Measurements from ENCODE around the gene PCLO. TPM values are rescaled to one million over a fixed set of nuclear protein-coding genes. Genes with fewer than 3 reads are reported as not detected.
"Not testable (repeated sequence)": the region's sequence is repeated elsewhere in the genome, so short reads cannot be mapped to it uniquely, and the experiment has no call there.

PCLO gene
- total RNA-seq, 1 experiment from 2014 or later = 2.3 TPM

GRCh38 chr7:83105063-83105462 is 57.6 kb downstream of the PCLO start:
- Mint-ChIP-seq H3K9me3 (ENCODE audit: unreplicated experiment) (no peaks in the 10 kb centered on the region), H3K27me3 (ENCODE audit: insufficient read depth, unreplicated experiment) (no peaks in the 10 kb centered on the region), H3K4me3 (ENCODE audit: unreplicated experiment) (no peak overlapping the region), H3K27ac (ENCODE audit: low read depth, unreplicated experiment) (no peak overlapping the region), H3K36me3 (ENCODE audit: insufficient read depth, unreplicated experiment) (no peaks in the 10 kb centered on the region), H3K4me1 (ENCODE audit: insufficient read depth, unreplicated experiment) (no peaks in the 10 kb centered on the region)
- no peak for DNase-seq (ENCODE audit: unreplicated experiment)
- intact Hi-C loops (cut with micrococcal nuclease) = no loop called here
- POLR2A ChIA-PET = no interaction called here
- no TSS peak for BruUV-seq (replicated peaks)
- CTCF ChIA-PET = interaction anchor here (0.9 kb wide), 1 partner anchor 19 kb away, joined by 3 read pairs; no protein-coding TSS in a partner anchor
- TF ChIP-seq, protein P1, sequence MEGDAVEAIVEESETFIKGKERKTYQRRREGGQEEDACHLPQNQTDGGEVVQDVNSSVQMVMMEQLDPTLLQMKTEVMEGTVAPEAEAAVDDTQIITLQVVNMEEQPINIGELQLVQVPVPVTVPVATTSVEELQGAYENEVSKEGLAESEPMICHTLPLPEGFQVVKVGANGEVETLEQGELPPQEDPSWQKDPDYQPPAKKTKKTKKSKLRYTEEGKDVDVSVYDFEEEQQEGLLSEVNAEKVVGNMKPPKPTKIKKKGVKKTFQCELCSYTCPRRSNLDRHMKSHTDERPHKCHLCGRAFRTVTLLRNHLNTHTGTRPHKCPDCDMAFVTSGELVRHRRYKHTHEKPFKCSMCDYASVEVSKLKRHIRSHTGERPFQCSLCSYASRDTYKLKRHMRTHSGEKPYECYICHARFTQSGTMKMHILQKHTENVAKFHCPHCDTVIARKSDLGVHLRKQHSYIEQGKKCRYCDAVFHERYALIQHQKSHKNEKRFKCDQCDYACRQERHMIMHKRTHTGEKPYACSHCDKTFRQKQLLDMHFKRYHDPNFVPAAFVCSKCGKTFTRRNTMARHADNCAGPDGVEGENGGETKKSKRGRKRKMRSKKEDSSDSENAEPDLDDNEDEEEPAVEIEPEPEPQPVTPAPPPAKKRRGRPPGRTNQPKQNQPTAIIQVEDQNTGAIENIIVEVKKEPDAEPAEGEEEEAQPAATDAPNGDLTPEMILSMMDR (IDR thresholded peaks at IDR 0.05; ENCODE audit: unreplicated experiment) = no peak

- Mint-ChIP-seq H3K9me3 (ENCODE audit: unreplicated experiment) (no peaks in the 10 kb centered on the region), H3K27me3 (ENCODE audit: insufficient read depth, unreplicated experiment) (no peaks in the 10 kb centered on the region), H3K4me1 (ENCODE audit: insufficient read depth, unreplicated experiment) (no peaks in the 10 kb centered on the region), H3K27ac (ENCODE audit: low read depth, unreplicated experiment) (no peak overlapping the region), H3K4me3 (ENCODE audit: unreplicated experiment) (no peak overlapping the region), H3K36me3 (ENCODE audit: insufficient read depth, unreplicated experiment) (no peaks in the 10 kb centered on the region)
- BruUV-seq (replicated peaks) = no TSS peak
- ChIA-PET CTCF (interaction anchor here (0.7 kb wide), 1 partner anchor 20 kb away, joined by 3 read pairs; no protein-coding TSS in a partner anchor), POLR2A (interaction anchor here (0.7 kb wide), 1 partner anchor 1094 kb away, joined by 3 read pairs; no protein-coding TSS in a partner anchor)
- no peak for DNase-seq (ENCODE audit: unreplicated experiment)
- TF ChIP-seq, protein P1 (IDR thresholded peaks at IDR 0.05; ENCODE audit: unreplicated experiment) = no peak
- intact Hi-C loops (cut with micrococcal nuclease) = no loop called here
Measured at GRCh38 chr7:83101530-83101929, 61.2 kb downstream of the PCLO start.

DNA sequence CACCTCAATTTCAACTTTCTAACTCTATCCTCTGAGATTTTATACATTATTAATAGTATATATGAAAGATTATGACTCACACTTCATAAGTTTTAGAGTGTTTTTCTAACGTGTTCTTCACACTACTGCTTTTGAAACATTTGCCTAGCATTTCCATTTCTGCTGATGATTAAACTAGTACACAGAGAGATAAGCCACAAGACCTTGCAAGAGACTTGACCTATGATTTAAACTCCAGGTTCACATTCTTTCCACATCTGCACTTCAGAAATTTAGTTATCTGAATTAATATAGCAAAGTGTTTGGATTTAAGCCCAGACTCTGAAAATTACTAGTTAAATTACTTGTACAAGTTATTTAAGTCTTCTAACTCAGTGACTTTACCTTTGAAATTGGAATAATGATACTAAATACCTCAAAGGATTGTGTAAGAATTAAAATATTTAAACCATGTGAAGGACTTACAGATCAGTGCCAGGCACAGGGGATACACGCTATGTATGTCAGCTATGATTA is 66.6 kb downstream of the PCLO start:
- ChIA-PET CTCF (no interaction called here), POLR2A (no interaction called here)
- intact Hi-C loops (cut with micrococcal nuclease) = no loop called here
- H3K36me3 Mint-ChIP-seq (ENCODE audit: insufficient read depth, unreplicated experiment) = peaks cover 7% of the 10 kb centered on the region
- DNase-seq (ENCODE audit: unreplicated experiment) = no peak
- TF ChIP-seq, protein P1 (IDR thresholded peaks at IDR 0.05; ENCODE audit: unreplicated experiment) = no peak
- no peak overlapping the region for H3K27ac Mint-ChIP-seq (ENCODE audit: low read depth, unreplicated experiment)
- BruUV-seq (replicated peaks) = no TSS peak
- H3K4me3 Mint-ChIP-seq (ENCODE audit: unreplicated experiment) = no peak overlapping the region
- no peaks in the 10 kb centered on the region for H3K9me3 Mint-ChIP-seq (ENCODE audit: unreplicated experiment)
- no peaks in the 10 kb centered on the region for H3K27me3 Mint-ChIP-seq (ENCODE audit: insufficient read depth, unreplicated experiment)
- H3K4me1 Mint-ChIP-seq (ENCODE audit: insufficient read depth, unreplicated experiment) = no peaks in the 10 kb centered on the region

GRCh38 chr7:83085299-83085698 is 77.4 kb downstream of the PCLO start:
- no peak for DNase-seq (ENCODE audit: unreplicated experiment)
- no TSS peak for BruUV-seq (replicated peaks)
- Mint-ChIP-seq H3K27ac (ENCODE audit: low read depth, unreplicated experiment) (no peak overlapping the region), H3K9me3 (ENCODE audit: unreplicated experiment) (no peaks in the 10 kb centered on the region), H3K4me1 (ENCODE audit: insufficient read depth, unreplicated experiment) (no peaks in the 10 kb centered on the region), H3K4me3 (ENCODE audit: unreplicated experiment) (no peak overlapping the region), H3K36me3 (ENCODE audit: insufficient read depth, unreplicated experiment) (no peaks in the 10 kb centered on the region), H3K27me3 (ENCODE audit: insufficient read depth, unreplicated experiment) (no peaks in the 10 kb centered on the region)
- ChIA-PET POLR2A (no interaction called here), CTCF (no interaction called here)
- TF ChIP-seq, protein P1 (IDR thresholded peaks at IDR 0.05; ENCODE audit: unreplicated experiment) = no peak
- intact Hi-C loops (cut with micrococcal nuclease) = no loop called here

- not testable (repeated sequence) for BruUV-seq (replicated peaks); H3K4me3 Mint-ChIP-seq (ENCODE audit: unreplicated experiment); H3K9me3 Mint-ChIP-seq (ENCODE audit: unreplicated experiment); H3K4me1 Mint-ChIP-seq (ENCODE audit: insufficient read depth, unreplicated experiment); H3K27ac Mint-ChIP-seq (ENCODE audit: low read depth, unreplicated experiment); H3K27me3 Mint-ChIP-seq (ENCODE audit: insufficient read depth, unreplicated experiment); H3K36me3 Mint-ChIP-seq (ENCODE audit: insufficient read depth, unreplicated experiment); DNase-seq (ENCODE audit: unreplicated experiment)
- CTCF ChIA-PET = interaction anchor here (0.6 kb wide), 1 partner anchor 252 kb away, joined by 3 read pairs; no protein-coding TSS in a partner anchor
- POLR2A ChIA-PET = interaction anchor here (1.4 kb wide), 1 partner anchor 19 kb away, joined by 3 read pairs; no protein-coding TSS in a partner anchor
- intact Hi-C loops (cut with micrococcal nuclease) = loop anchor here (10.0 kb wide), 1 partner anchor 265 kb away; no protein-coding TSS in a partner anchor
Measured at GRCh38 chr7:83079879-83080278, 82.8 kb downstream of the PCLO start.

All from MCF 10A (cell line).